DND-41 (cell line): ENCODE measurements around the gene RASGEF1C.

Source experiments
- ATAC-seq: fragments of 200-7000 bp; cut with Tn5 transposase; 3 replicates; pipeline ENCODE4 v1.9.1; 2021; ENCODE audit warnings: low read depth; ENCODE audit not compliant: insufficient read depth
- DNase-seq: peaks from one replicate; pipeline ENCODE4 v3.0.0-alpha.2; 2020
- H2AFZ ChIP-seq: 2 replicates; pipeline ENCODE4 v1.6.0; 2012; ENCODE audit warnings: low read depth, low read length
- H3K27ac ChIP-seq: 2 replicates; pipeline ENCODE4 v1.5.1; 2012; ENCODE audit warnings: low read length, inconsistent platforms
- H3K27me3 ChIP-seq: fragments of 200-600 bp; sonication (generic); 2 replicates; pipeline ENCODE4 v1.6.0; 2012; ENCODE audit warnings: low read length, mild to moderate bottlenecking, inconsistent platforms; ENCODE audit not compliant: insufficient read depth, poor library complexity
- H3K36me3 ChIP-seq: 2 replicates; pipeline ENCODE4 v1.5.1; 2012; ENCODE audit warnings: low read length, inconsistent platforms; ENCODE audit not compliant: insufficient read depth
- H3K4me1 ChIP-seq: 2 replicates; pipeline ENCODE4 v1.5.1; 2012; ENCODE audit warnings: mild to moderate bottlenecking, low read length; ENCODE audit not compliant: insufficient read depth
- H3K4me2 ChIP-seq: 2 replicates; pipeline ENCODE4 v1.6.0; 2012; ENCODE audit warnings: mild to moderate bottlenecking, moderate library complexity, low read length, inconsistent platforms; ENCODE audit not compliant: insufficient read depth
- H3K4me3 ChIP-seq, 2 experiments: fragments of 200-600 bp in 1 of 2; shearing (Covaris generic) in 1 of 2; 2 replicates each; pipeline ENCODE4 v1.5.1; 2012 to 2016; ENCODE audit warnings: inconsistent platforms in 2 of 2, low read length in 2 of 2, mild to moderate bottlenecking in 2 of 2, low read depth in 1 of 2, moderate library complexity in 1 of 2
- H3K79me2 ChIP-seq: 2 replicates; pipeline ENCODE4 v1.6.0; 2012; ENCODE audit warnings: low read length, inconsistent platforms; ENCODE audit not compliant: insufficient read depth
- H3K9ac ChIP-seq: 2 replicates; pipeline ENCODE4 v1.6.0; 2012; ENCODE audit warnings: low read depth, mild to moderate bottlenecking, inconsistent platforms, low read length, moderate library complexity
- H3K9me3 ChIP-seq: 2 replicates; pipeline ENCODE4 v1.5.1; 2012; ENCODE audit warnings: low read length, moderate library complexity, mild to moderate bottlenecking, inconsistent platforms; ENCODE audit not compliant: insufficient read depth, severe bottlenecking
- H4K20me1 ChIP-seq: 2 replicates; pipeline ENCODE4 v1.6.0; 2012; ENCODE audit warnings: low read length; ENCODE audit not compliant: insufficient read depth
- CTCF ChIP-seq: IDR thresholded peaks from 2 replicates; pipeline ENCODE4 v1.5.1; 2012; ENCODE audit warnings: borderline replicate concordance, low read length, moderate library complexity, mild to moderate bottlenecking; ENCODE audit not compliant: poor library complexity, severe bottlenecking; ENCODE audit errors: extremely low read depth
- EZH2 ChIP-seq: IDR thresholded peaks from 3 replicates; pipeline ENCODE4 v1.6.1; 2012; ENCODE audit warnings: borderline replicate concordance, low read depth, mild to moderate bottlenecking, moderate library complexity, low read length, inconsistent platforms; ENCODE audit not compliant: severe bottlenecking

RASGEF1C gene

GRCh38 chr5:180138976-180139730 is 69.9 kb downstream of the RASGEF1C start:
- no peaks in the 10 kb centered on the region for H3K36me3 ChIP-seq
- no peak overlapping the region for H3K4me3 ChIP-seq
- H3K27me3 ChIP-seq: peaks cover 2% of the 10 kb centered on the region
- H3K9ac ChIP-seq: no peak overlapping the region
- H3K4me2 ChIP-seq: no peak overlapping the region
- ATAC-seq: no peak
- H4K20me1 ChIP-seq: 0 out of 2 replicates have a peak, but pooled peaks cover 3% of the 10 kb centered on the region
- no peaks in the 10 kb centered on the region for H3K4me1 ChIP-seq
- H3K9me3 ChIP-seq: no peaks in the 10 kb centered on the region
- no peak overlapping the region for H2AFZ ChIP-seq
- TF ChIP-seq CTCF (no peak), EZH2 (no peak)
- no peak for DNase-seq
- no peak overlapping the region for H3K27ac ChIP-seq
- no peaks in the 10 kb centered on the region for H3K79me2 ChIP-seq

- Histone ChIP-seq H3K27me3 (peaks cover 2% of the 10 kb centered on the region), H3K4me2 (no peak overlapping the region), H4K20me1 (0 out of 2 replicates have a peak, but pooled peaks cover 3% of the 10 kb centered on the region), H2AFZ (no peak overlapping the region), H3K9me3 (no peaks in the 10 kb centered on the region), H3K9ac (no peak overlapping the region), H3K27ac (no peak overlapping the region), H3K4me1 (no peaks in the 10 kb centered on the region), H3K79me2 (no peaks in the 10 kb centered on the region), H3K4me3 (no peak overlapping the region), H3K36me3 (no peaks in the 10 kb centered on the region)
- TF ChIP-seq EZH2 (no peak), CTCF (no peak)
- ATAC-seq: no peak
- DNase-seq: no peak
Measured at GRCh38 chr5:180138214-180138975, 70.6 kb downstream of the RASGEF1C start.

GRCh38 chr5:180137401-180138213 is 71.4 kb downstream of the RASGEF1C start:
- Histone ChIP-seq H2AFZ (no peak overlapping the region), H3K79me2 (no peaks in the 10 kb centered on the region), H3K27ac (no peak overlapping the region), H3K36me3 (no peaks in the 10 kb centered on the region), H3K27me3 (peaks cover 2% of the 10 kb centered on the region), H3K9ac (no peak overlapping the region), H4K20me1 (0 out of 2 replicates have a peak, but pooled peaks cover 3% of the 10 kb centered on the region), H3K4me3 (no peak overlapping the region), H3K4me2 (no peak overlapping the region), H3K9me3 (no peaks in the 10 kb centered on the region), H3K4me1 (no peaks in the 10 kb centered on the region)
- DNase-seq (no peak), ATAC-seq (no peak)
- TF ChIP-seq CTCF (no peak), EZH2 (no peak)
